Natural killer cell (primary cell): ENCODE data around the gene GNB1L. TPM values are rescaled to one million over a fixed set of nuclear protein-coding genes. Genes with fewer than 3 reads are reported as not detected.

Experiments
- ATAC-seq, 3 donors: fragments of 150-1000 bp in 2 of 3; fragments of 200-7000 bp in 1 of 3; cut with Tn5 transposase; 1 replicate in 1 of 3; 2 replicates in 2 of 3; pipeline ENCODE4 v1.10.0; 2021; ENCODE audit warnings: mild to moderate bottlenecking in 2 of 3, moderate library complexity in 2 of 3
- DNase-seq, 2 donors: peaks; one replicate each; pipeline versions ENCODE4 v3.0.0 to v3.0.0-alpha.2; 2013 to 2021; ENCODE audit warnings: mixed read lengths in 1 of 2
- H3K27ac ChIP-seq: one replicate; pipeline ENCODE4 v1.5.1; 2013; ENCODE audit warnings: mild to moderate bottlenecking, low read length
- H3K27me3 ChIP-seq: one replicate; pipeline ENCODE4 v1.6.1; 2013; ENCODE audit warnings: low read length; ENCODE audit not compliant: control insufficient read depth, insufficient read depth
- H3K36me3 ChIP-seq: one replicate; pipeline ENCODE4 v1.6.1; 2013; ENCODE audit warnings: low read length; ENCODE audit not compliant: control insufficient read depth, insufficient read depth
- H3K4me1 ChIP-seq: one replicate; pipeline ENCODE4 v1.6.1; 2013; ENCODE audit warnings: low read length; ENCODE audit not compliant: control insufficient read depth, insufficient read depth
- H3K4me3 ChIP-seq: one replicate; pipeline ENCODE4 v1.5.1; 2013; ENCODE audit warnings: low read length
- H3K9me3 ChIP-seq: one replicate; pipeline ENCODE4 v1.6.1; 2013; ENCODE audit warnings: low read length; ENCODE audit not compliant: control insufficient read depth, insufficient read depth
- H3K27ac Mint-ChIP-seq, 2 donors: one replicate each; pipeline ENCODE4 v1.8.0; 2022; ENCODE audit warnings: mild to moderate bottlenecking in 2 of 2, mixed read lengths in 2 of 2, moderate library complexity in 1 of 2
- H3K27me3 Mint-ChIP-seq, 2 donors: one replicate each; pipeline ENCODE4 v1.8.0; 2022; ENCODE audit warnings: low read depth in 2 of 2, mixed read lengths in 2 of 2
- H3K36me3 Mint-ChIP-seq: one replicate; pipeline ENCODE4 v1.8.0; 2022; ENCODE audit warnings: mixed read lengths
- H3K4me1 Mint-ChIP-seq, 2 donors: one replicate each; pipeline ENCODE4 v1.8.0; 2022; ENCODE audit warnings: mixed read lengths in 2 of 2
- H3K4me3 Mint-ChIP-seq: one replicate; pipeline ENCODE4 v1.8.0; 2022; ENCODE audit warnings: mild to moderate bottlenecking, moderate library complexity, mixed read lengths
- H3K9me3 Mint-ChIP-seq, 2 donors: one replicate each; pipeline ENCODE4 v1.8.0; 2022; ENCODE audit warnings: mixed read lengths in 2 of 2
- WGBS: methylation state at CpG from one replicate; pipeline ENCODE4 v1.1.7; 2013; ENCODE audit warnings: missing lambda C conversion rate; ENCODE audit not compliant: insufficient coverage; 5-methylcytosine and 5-hydroxymethylcytosine counted together
- intact Hi-C: fragments of 100-400 bp; cut with micrococcal nuclease; formaldehyde crosslinking; loops from one replicate; pipeline ENCODE4 v1.14.2; 2022
- total RNA-seq, 4 donors: library from RNA; stranded (reverse); fragments of 120-200 nt in 1 of 4; gene quantifications; one replicate each; pipeline versions ENCODE4 v1.2.3 to v1.2.4, GENCODE V29; 2013 to 2022
- TF ChIP-seq, protein P1 (sequence below): fragments of 200-600 bp; IDR thresholded peaks from one replicate; pipeline ENCODE4 v1.8.0; 2022; ENCODE audit warnings: antibody characterized with exemption

Gene GNB1L
- total RNA-seq, 3 donors from 2014 or later (not counting 1 experiment from before 2014, with no cell fraction given), result 5.1 to 5.3 (median 5.3) TPM

- no peaks in the 10 kb centered on the region for H3K9me3 Mint-ChIP-seq
- no peaks in the 10 kb centered on the region for H3K9me3 ChIP-seq
- ATAC-seq, result peak; percentile 81 to 83 (median 82)
These were observed 87.9 kb downstream of the GNB1L start for GRCh38 chr22:19766511-19767426.

GRCh38 chr22:19766240-19766510 is 88.5 kb downstream of the GNB1L start:
- H3K27ac ChIP-seq, result no peak overlapping the region
- H3K36me3 ChIP-seq, result no peaks in the 10 kb centered on the region
- intact Hi-C loops, result no loop called here
- Mint-ChIP-seq H3K27me3 (peaks cover 19 to 39% of the 10 kb centered on the region in 2 donors), H3K4me1 (peaks cover 5 to 18% of the 10 kb centered on the region in 2 donors), H3K9me3 (no peaks in the 10 kb centered on the region), H3K36me3 (no peaks in the 10 kb centered on the region), H3K27ac (no peak overlapping the region), H3K4me3 (no peak overlapping the region)
- H3K27me3 ChIP-seq, result peaks cover 29% of the 10 kb centered on the region
- WGBS, result 3% methylated on average over 36 of the region's 36 CpGs
- ATAC-seq (peak in 1 of 3 donors; percentile 22), DNase-seq (no peak)
- H3K9me3 ChIP-seq, result no peaks in the 10 kb centered on the region
- no peak overlapping the region for H3K4me3 ChIP-seq
- H3K4me1 ChIP-seq, result peaks cover 22% of the 10 kb centered on the region
- TF ChIP-seq, protein P1, sequence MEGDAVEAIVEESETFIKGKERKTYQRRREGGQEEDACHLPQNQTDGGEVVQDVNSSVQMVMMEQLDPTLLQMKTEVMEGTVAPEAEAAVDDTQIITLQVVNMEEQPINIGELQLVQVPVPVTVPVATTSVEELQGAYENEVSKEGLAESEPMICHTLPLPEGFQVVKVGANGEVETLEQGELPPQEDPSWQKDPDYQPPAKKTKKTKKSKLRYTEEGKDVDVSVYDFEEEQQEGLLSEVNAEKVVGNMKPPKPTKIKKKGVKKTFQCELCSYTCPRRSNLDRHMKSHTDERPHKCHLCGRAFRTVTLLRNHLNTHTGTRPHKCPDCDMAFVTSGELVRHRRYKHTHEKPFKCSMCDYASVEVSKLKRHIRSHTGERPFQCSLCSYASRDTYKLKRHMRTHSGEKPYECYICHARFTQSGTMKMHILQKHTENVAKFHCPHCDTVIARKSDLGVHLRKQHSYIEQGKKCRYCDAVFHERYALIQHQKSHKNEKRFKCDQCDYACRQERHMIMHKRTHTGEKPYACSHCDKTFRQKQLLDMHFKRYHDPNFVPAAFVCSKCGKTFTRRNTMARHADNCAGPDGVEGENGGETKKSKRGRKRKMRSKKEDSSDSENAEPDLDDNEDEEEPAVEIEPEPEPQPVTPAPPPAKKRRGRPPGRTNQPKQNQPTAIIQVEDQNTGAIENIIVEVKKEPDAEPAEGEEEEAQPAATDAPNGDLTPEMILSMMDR, result no peak

More at GRCh38 chr22:19766511-19767426, 87.9 kb downstream of the GNB1L start:
- peak overlapping the region; percentile 39 for H3K4me3 ChIP-seq
- peak; percentile 56 to 60 for DNase-seq
- H3K27me3 Mint-ChIP-seq, result peaks cover 16 to 36% of the 10 kb centered on the region in 2 donors
- H3K27me3 ChIP-seq, result peaks cover 29% of the 10 kb centered on the region
- H3K4me1 Mint-ChIP-seq, result peaks cover 5 to 18% of the 10 kb centered on the region in 2 donors
- no peaks in the 10 kb centered on the region for H3K36me3 ChIP-seq
- no peaks in the 10 kb centered on the region for H3K36me3 Mint-ChIP-seq
- H3K4me1 ChIP-seq, result peaks cover 22% of the 10 kb centered on the region
- peak overlapping the region in 1 of 2 donors; percentile 69 for H3K27ac Mint-ChIP-seq
- TF ChIP-seq, protein P1, result peak; percentile 27
- H3K4me3 Mint-ChIP-seq, result peak overlapping the region; percentile 85
- WGBS, result 2% methylated on average over 103 of the region's 103 CpGs
- intact Hi-C loops, result no loop called here
- H3K27ac ChIP-seq, result no peak overlapping the region

DNA sequence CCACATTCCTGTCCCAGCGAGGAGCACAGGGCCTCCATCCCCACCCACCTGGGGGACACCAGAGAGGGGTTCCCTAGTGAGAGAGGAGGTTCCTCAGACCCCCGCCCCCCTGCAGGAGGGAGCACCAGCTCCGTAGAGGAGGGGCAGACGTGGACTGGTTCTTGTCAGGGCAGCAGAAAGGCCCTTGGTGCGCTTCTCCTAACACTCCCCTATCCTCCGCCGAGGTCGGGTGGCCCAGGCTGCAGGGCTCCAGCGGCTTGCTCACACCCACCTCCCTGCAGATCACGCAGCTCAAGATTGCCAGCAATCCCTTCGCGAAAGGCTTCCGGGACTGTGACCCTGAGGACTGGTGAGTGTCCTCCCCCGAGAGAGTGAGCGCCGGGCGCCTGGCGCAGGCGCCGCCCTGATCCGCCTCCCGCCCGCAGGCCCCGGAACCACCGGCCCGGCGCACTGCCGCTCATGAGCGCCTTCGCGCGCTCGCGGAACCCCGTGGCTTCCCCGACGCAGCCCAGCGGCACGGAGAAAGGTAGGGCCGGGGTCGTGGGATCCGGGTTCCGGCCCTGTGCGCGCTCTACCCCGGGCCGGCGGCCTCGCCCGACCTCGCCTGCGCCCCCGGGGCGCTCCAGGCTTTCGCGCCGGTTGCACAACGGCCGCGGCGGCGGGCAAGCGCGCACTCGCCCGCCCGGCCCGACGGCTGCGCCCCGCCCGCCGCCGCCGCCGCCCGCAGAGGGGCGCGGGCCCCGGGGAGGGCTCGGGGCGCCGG is 89.0 kb downstream of the GNB1L start:
- intact Hi-C loops, result no loop called here
- WGBS, result 2% methylated on average over 82 of the region's 83 CpGs
- no peaks in the 10 kb centered on the region for H3K9me3 ChIP-seq
- no peak overlapping the region for H3K4me3 ChIP-seq
- peaks cover 19 to 39% of the 10 kb centered on the region in 2 donors for H3K27me3 Mint-ChIP-seq
- no peaks in the 10 kb centered on the region for H3K36me3 ChIP-seq
- no peak overlapping the region for H3K27ac ChIP-seq
- ATAC-seq (peak in 2 of 3 donors; percentile 58 to 62), DNase-seq (peak; percentile 26 to 51)
- H3K4me3 Mint-ChIP-seq, result peak overlapping the region; percentile 83
- peaks cover 29% of the 10 kb centered on the region for H3K27me3 ChIP-seq
- peaks cover 5 to 18% of the 10 kb centered on the region in 2 donors for H3K4me1 Mint-ChIP-seq
- no peaks in the 10 kb centered on the region for H3K36me3 Mint-ChIP-seq
- H3K27ac Mint-ChIP-seq, result peak overlapping the region in 1 of 2 donors; percentile 14
- TF ChIP-seq, protein P1, result no peak
- no peaks in the 10 kb centered on the region for H3K9me3 Mint-ChIP-seq
- H3K4me1 ChIP-seq, result peaks cover 22% of the 10 kb centered on the region
